ENCODE measurements around the gene C2orf78.

- TF ChIP-seq, protein P1, sequence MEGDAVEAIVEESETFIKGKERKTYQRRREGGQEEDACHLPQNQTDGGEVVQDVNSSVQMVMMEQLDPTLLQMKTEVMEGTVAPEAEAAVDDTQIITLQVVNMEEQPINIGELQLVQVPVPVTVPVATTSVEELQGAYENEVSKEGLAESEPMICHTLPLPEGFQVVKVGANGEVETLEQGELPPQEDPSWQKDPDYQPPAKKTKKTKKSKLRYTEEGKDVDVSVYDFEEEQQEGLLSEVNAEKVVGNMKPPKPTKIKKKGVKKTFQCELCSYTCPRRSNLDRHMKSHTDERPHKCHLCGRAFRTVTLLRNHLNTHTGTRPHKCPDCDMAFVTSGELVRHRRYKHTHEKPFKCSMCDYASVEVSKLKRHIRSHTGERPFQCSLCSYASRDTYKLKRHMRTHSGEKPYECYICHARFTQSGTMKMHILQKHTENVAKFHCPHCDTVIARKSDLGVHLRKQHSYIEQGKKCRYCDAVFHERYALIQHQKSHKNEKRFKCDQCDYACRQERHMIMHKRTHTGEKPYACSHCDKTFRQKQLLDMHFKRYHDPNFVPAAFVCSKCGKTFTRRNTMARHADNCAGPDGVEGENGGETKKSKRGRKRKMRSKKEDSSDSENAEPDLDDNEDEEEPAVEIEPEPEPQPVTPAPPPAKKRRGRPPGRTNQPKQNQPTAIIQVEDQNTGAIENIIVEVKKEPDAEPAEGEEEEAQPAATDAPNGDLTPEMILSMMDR (IDR thresholded peaks at IDR 0.05; ENCODE audit: borderline replicate concordance, extremely low read depth, low read length, poor library complexity, severe bottlenecking), result no peak
- no peak for TF ChIP-seq EZH2 (IDR thresholded peaks at IDR 0.05; ENCODE audit: borderline replicate concordance, low read depth, low read length, severe bottlenecking)
Observed at GRCh38 chr2:73746015-73746876, 37.7 kb upstream of the C2orf78 start.
